Right forelimb (tissue), 1 donor: Measurements from ENCODE around the gene MARK1.

Source experiments
- DNase-seq: peaks from one replicate; pipeline ENCODE4 v3.0.0-alpha.2; 2018

Gene MARK1

GRCh38 chr1:220527908-220528678, at the start of gene MARK1:
MARK1 (plus strand) TSS chr1:220528136; CDS start chr1:220528823, 687 bp downstream.
- peak; percentile 79 for DNase-seq

GRCh38 chr1:220483700-220484099, 44.2 kb upstream of the MARK1 start:
- DNase-seq: no peak

GRCh38 chr1:220484135-220484534, 43.8 kb upstream of the MARK1 start:
- DNase-seq: no peak

GRCh38 chr1:220485131-220485530, 42.8 kb upstream of the MARK1 start:
- DNase-seq: no peak

- no peak for DNase-seq
Measured at GRCh38 chr1:220485791-220486190, 42.1 kb upstream of the MARK1 start.

GRCh38 chr1:220487297-220487820, 40.6 kb upstream of the MARK1 start:
- DNase-seq: no peak

GRCh38 chr1:220491891-220492290, 36.0 kb upstream of the MARK1 start:
- no peak for DNase-seq

GRCh38 chr1:220497220-220497947, 30.6 kb upstream of the MARK1 start:
- DNase-seq: no peak

- no peak for DNase-seq
Measured at GRCh38 chr1:220498188-220498587, 29.7 kb upstream of the MARK1 start.

- no peak for DNase-seq
Measured at GRCh38 chr1:220500372-220500771, 27.6 kb upstream of the MARK1 start.

GRCh38 chr1:220504329-220504728, 23.6 kb upstream of the MARK1 start:
- no peak for DNase-seq

- no peak for DNase-seq
Measured at GRCh38 chr1:220507085-220507484, 20.9 kb upstream of the MARK1 start.

- no peak for DNase-seq
Measured at GRCh38 chr1:220511179-220511578, 16.8 kb upstream of the MARK1 start.

GRCh38 chr1:220511785-220512184, 16.2 kb upstream of the MARK1 start:
- no peak for DNase-seq

- no peak for DNase-seq
Measured at GRCh38 chr1:220513834-220514233, 14.1 kb upstream of the MARK1 start.

GRCh38 chr1:220514256-220514655, 13.7 kb upstream of the MARK1 start:
- DNase-seq: no peak

GRCh38 chr1:220516014-220516721, 11.8 kb upstream of the MARK1 start:
- no peak for DNase-seq

- DNase-seq: no peak
Measured at GRCh38 chr1:220516722-220517042, 11.3 kb upstream of the MARK1 start.

GRCh38 chr1:220521778-220522177, 6.2 kb upstream of the MARK1 start:
- no peak for DNase-seq

GRCh38 chr1:220526294-220526693, 1.6 kb upstream of the MARK1 start:
- DNase-seq: no peak

- DNase-seq: peak; percentile 54
Measured at GRCh38 chr1:220527279-220527907, 543 bp upstream of the MARK1 start.

- peak; percentile 69 for DNase-seq
Measured at GRCh38 chr1:220528679-220529501, 954 bp downstream of the MARK1 start.
